Transverse colon (tissue), 4 donors: ENCODE data around the gene PTGR2.

Source experiments
- CTCF ChIP-seq, 5 experiments: fragments of 200-600 bp in 3 of 5; fragments of 450-650 bp in 2 of 5; sonication (generic) in 3 of 5; IDR thresholded peaks; 1 replicate in 2 of 5; 2 replicates in 3 of 5; pipeline ENCODE4 v1.5.1; 2016 to 2017; ENCODE audit warnings: antibody characterized with exemption in 5 of 5, inconsistent platforms in 3 of 5, mild to moderate bottlenecking in 2 of 5, moderate library complexity in 1 of 5
- POLR2AphosphoS5 ChIP-seq, 3 donors: sonication (generic); formaldehyde crosslinking; IDR thresholded peaks; one replicate each; pipeline ENCODE4 v1.6.1; 2016; ENCODE audit warnings: antibody characterized with exemption in 3 of 3

GRCh38 chr14:73804636-73805035, 47.0 kb upstream of the PTGR2 start:
- TF ChIP-seq CTCF (IDR thresholded peaks at IDR 0.05) (no peak), POLR2AphosphoS5 (IDR thresholded peaks at IDR 0.05) (no peak)
